Prostate gland (tissue), 2 donors: ENCODE data around the gene ORAI3.
A peak's percentile ranks its signal among the peaks of the same experiment; 100 is the strongest.

Experiments used
- POLR2AphosphoS5 ChIP-seq: sonication (generic); formaldehyde crosslinking; IDR thresholded peaks from one replicate; pipeline ENCODE4 v1.6.1; 2017; ENCODE audit warnings: antibody characterized with exemption
- TF ChIP-seq, protein P1 (sequence below), 4 experiments: fragments of 200-600 bp in 2 of 4; fragments of 450-650 bp in 2 of 4; sonication (generic) in 2 of 4; IDR thresholded peaks; 1 replicate in 3 of 4; 2 replicates in 1 of 4; pipeline ENCODE4 v1.5.1; 2016 to 2019; ENCODE audit warnings: antibody characterized with exemption in 4 of 4, mild to moderate bottlenecking in 2 of 4, moderate library complexity in 2 of 4

GRCh38 chr16:30903002-30903401 lies 45.9 kb upstream of the ORAI3 start:
- TF ChIP-seq, protein P1, sequence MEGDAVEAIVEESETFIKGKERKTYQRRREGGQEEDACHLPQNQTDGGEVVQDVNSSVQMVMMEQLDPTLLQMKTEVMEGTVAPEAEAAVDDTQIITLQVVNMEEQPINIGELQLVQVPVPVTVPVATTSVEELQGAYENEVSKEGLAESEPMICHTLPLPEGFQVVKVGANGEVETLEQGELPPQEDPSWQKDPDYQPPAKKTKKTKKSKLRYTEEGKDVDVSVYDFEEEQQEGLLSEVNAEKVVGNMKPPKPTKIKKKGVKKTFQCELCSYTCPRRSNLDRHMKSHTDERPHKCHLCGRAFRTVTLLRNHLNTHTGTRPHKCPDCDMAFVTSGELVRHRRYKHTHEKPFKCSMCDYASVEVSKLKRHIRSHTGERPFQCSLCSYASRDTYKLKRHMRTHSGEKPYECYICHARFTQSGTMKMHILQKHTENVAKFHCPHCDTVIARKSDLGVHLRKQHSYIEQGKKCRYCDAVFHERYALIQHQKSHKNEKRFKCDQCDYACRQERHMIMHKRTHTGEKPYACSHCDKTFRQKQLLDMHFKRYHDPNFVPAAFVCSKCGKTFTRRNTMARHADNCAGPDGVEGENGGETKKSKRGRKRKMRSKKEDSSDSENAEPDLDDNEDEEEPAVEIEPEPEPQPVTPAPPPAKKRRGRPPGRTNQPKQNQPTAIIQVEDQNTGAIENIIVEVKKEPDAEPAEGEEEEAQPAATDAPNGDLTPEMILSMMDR (IDR thresholded peaks at IDR 0.05), result peak in 1 of 4 experiments; percentile 7
- no peak for TF ChIP-seq POLR2AphosphoS5
